K562 (cell line): ENCODE measurements around the gene POU2AF1. TPM values are rescaled to one million over a fixed set of nuclear protein-coding genes. Genes with fewer than 3 reads are reported as not detected.

Experiments
- ATAC-seq: fragments of 200-7000 bp; cut with Tn5 transposase; 3 replicates; pipeline ENCODE4 v1.9.1; 2020; ENCODE audit warnings: moderate library complexity
- BruUV-seq: library from RNA; stranded (reverse); fragments of 400-500 nt; replicated peaks from 2 replicates; lab custom pipeline; 2021; lab: Mats Ljungman, UMichigan
- CTCF ChIA-PET: fragments of 300-600 bp; formaldehyde crosslinking; extraction: SDS; loops from one replicate; lab custom pipeline; 2021; ENCODE audit warnings: low intra/inter-chr PET ratio; lab: Yijun Ruan, JAX
- POLR2A ChIA-PET: fragments of 300-600, 350-650 bp; sonication (Branson Sonifier 250); formaldehyde crosslinking; extraction: SDS; loops from one replicate; lab custom pipeline; 2021; ENCODE audit warnings: antibody characterized with exemption, inconsistent platforms; lab: Yijun Ruan, JAX
- DNase-seq, 4 experiments: peaks; one replicate each; pipeline versions ENCODE4 v3.0.0 to v3.0.0-alpha.2; 2011 to 2018; ENCODE audit warnings: low spot score in 3 of 4, mixed read lengths in 3 of 4; ENCODE audit errors: extremely low read depth in 1 of 4
- FAIRE-seq: peaks from 2 replicates; lab custom pipeline; 2011; peaks lifted over from hg19 to GRCh38; lab: Jason Lieb, UNC
- H2AFZ ChIP-seq: 2 replicates; pipeline ENCODE4 v1.6.0; 2011; ENCODE audit warnings: low read depth, low read length, control low read depth, inconsistent platforms
- H3K27ac ChIP-seq: fragments of 200-600 bp; 3 replicates; pipeline ENCODE4 v1.8.0; 2011; ENCODE audit warnings: low read depth, mild to moderate bottlenecking, control low read depth, inconsistent platforms, low read length, moderate library complexity, mixed read lengths; ENCODE audit errors: extremely low read depth
- H3K27me3 ChIP-seq, 2 experiments: fragments of 300-600 bp in 1 of 2; 2 replicates in 1 of 2; 3 replicates in 1 of 2; pipeline versions ENCODE4 v1.6.0 to v1.8.0; 2011; ENCODE audit warnings: inconsistent platforms in 2 of 2, low read length in 2 of 2, mild to moderate bottlenecking in 1 of 2, mixed read lengths in 1 of 2, moderate library complexity in 1 of 2; ENCODE audit not compliant: control insufficient read depth in 2 of 2, insufficient read depth in 2 of 2
- H3K36me3 ChIP-seq: fragments of 300-600 bp; 3 replicates; pipeline ENCODE4 v1.8.0; 2011; ENCODE audit warnings: mild to moderate bottlenecking, low read length, inconsistent platforms; ENCODE audit not compliant: control insufficient read depth, insufficient read depth
- H3K4me1 ChIP-seq, 2 experiments: fragments of 200-600 bp in 1 of 2; replicated peaks in 1 of 2; 2 replicates in 1 of 2; 3 replicates in 1 of 2; pipeline versions ENCODE4 v1.5.1 to v1.8.0; 2011; ENCODE audit warnings: inconsistent platforms in 2 of 2, low read length in 2 of 2, mild to moderate bottlenecking in 1 of 2, mixed read lengths in 1 of 2, moderate library complexity in 1 of 2; ENCODE audit not compliant: control insufficient read depth in 2 of 2, insufficient read depth in 2 of 2
- H3K4me2 ChIP-seq: 2 replicates; pipeline ENCODE4 v1.6.1; 2011; ENCODE audit warnings: low read length, control low read depth, inconsistent platforms, mixed read lengths; ENCODE audit not compliant: insufficient read depth
- H3K4me3 ChIP-seq: fragments of 200-600 bp; sonication (generic), shearing (Covaris generic); 2 replicates; pipeline ENCODE4 v1.5.1; 2016; ENCODE audit warnings: control low read depth, inconsistent platforms
- H3K79me2 ChIP-seq: fragments of 200-600 bp; 3 replicates; pipeline ENCODE4 v1.8.0; 2011; ENCODE audit warnings: low read length, inconsistent platforms; ENCODE audit not compliant: control insufficient read depth, insufficient read depth
- H3K9ac ChIP-seq, 2 experiments: 2 replicates each; pipeline versions ENCODE4 v1.6.0 to v1.6.1; 2011; ENCODE audit warnings: low read depth in 2 of 2, low read length in 2 of 2, control low read depth in 1 of 2, inconsistent platforms in 1 of 2, mild to moderate bottlenecking in 1 of 2, mixed read lengths in 1 of 2; ENCODE audit not compliant: insufficient read depth in 1 of 2
- H3K9me1 ChIP-seq: one replicate; pipeline ENCODE4 v1.6.0; 2011; ENCODE audit warnings: inconsistent platforms, mild to moderate bottlenecking, low read length, moderate library complexity; ENCODE audit not compliant: control insufficient read depth, insufficient read depth
- H3K9me3 ChIP-seq: replicated peaks from 2 replicates; pipeline ENCODE4 v1.5.1; 2011; ENCODE audit warnings: low read depth, low read length, inconsistent platforms; ENCODE audit not compliant: control insufficient read depth, insufficient read depth
- H4K20me1 ChIP-seq: replicated peaks from 2 replicates; pipeline ENCODE4 v1.6.1; 2011; ENCODE audit warnings: low read length, inconsistent platforms, mixed read lengths; ENCODE audit not compliant: control insufficient read depth, insufficient read depth
- GABPA ChIP-seq: fragments of 200-800 bp; sonication (Bioruptor generic); conservative IDR thresholded peaks from 2 replicates; pipeline ENCODE4 v1.6.1; 2016; ENCODE audit warnings: low read depth, missing genetic modification characterization, missing compliant biosample characterization
- HINFP ChIP-seq: fragments of 450-650 bp; conservative IDR thresholded peaks from 2 replicates; pipeline ENCODE4 v1.6.1; 2016; ENCODE audit warnings: missing genetic modification characterization, low read depth, mild to moderate bottlenecking, control low read depth, missing compliant biosample characterization
- JUN ChIP-seq, 2 experiments: sonication (generic) in 1 of 2; formaldehyde crosslinking in 1 of 2; IDR thresholded peaks; 2 replicates each; pipeline versions ENCODE4 v1.6.1 to v1.8.0; 2012 to 2022; ENCODE audit warnings: borderline replicate concordance in 2 of 2, mild to moderate bottlenecking in 2 of 2, improper control_type of control experiment in 1 of 2, low read depth in 1 of 2, low read length in 1 of 2, missing genetic modification reagents in 1 of 2
- RBM25 ChIP-seq: fragments of 200-400 bp; formaldehyde crosslinking; IDR thresholded peaks from 2 replicates; pipeline ENCODE4 v1.6.1; 2018; ENCODE audit warnings: low read length, low read depth, moderate library complexity; ENCODE audit not compliant: severe bottlenecking
- SMAD3 ChIP-seq: fragments of 450-650 bp; formaldehyde crosslinking; conservative IDR thresholded peaks from 2 replicates; pipeline ENCODE4 v1.4.0; 2020; ENCODE audit warnings: mild to moderate bottlenecking
- SREBF2 ChIP-seq: sonication (generic); formaldehyde crosslinking; IDR thresholded peaks from 2 replicates; pipeline ENCODE4 v1.4.0; 2020; ENCODE audit warnings: mild to moderate bottlenecking, missing genetic modification reagents
- ZNF561 ChIP-seq: fragments of 450-650 bp; formaldehyde crosslinking; conservative IDR thresholded peaks from 2 replicates; pipeline ENCODE4 v1.4.0; 2020; ENCODE audit warnings: mild to moderate bottlenecking, moderate library complexity
- WGBS: fragments of 100-300 bp; shearing (Covaris generic); methylation state at CpG from one replicate; pipeline ENCODE4 v1.1.6; 2016; ENCODE audit warnings: low coverage, mixed read lengths; ENCODE audit not compliant: insufficient coverage; ENCODE audit errors: missing lambda C conversion rate; 5-methylcytosine and 5-hydroxymethylcytosine counted together
- in situ Hi-C: fragments of 300-500 bp; cut with MboI; formaldehyde crosslinking; loops from 4 replicates; pipeline ENCODE4 v1.15.0; 2018; ENCODE audit warnings: inconsistent platforms, mixed read lengths
- intact Hi-C: fragments of 100-400 bp; cut with micrococcal nuclease; formaldehyde crosslinking; loops from 2 replicates; pipeline ENCODE4 v1.14.2; 2022
- polyA plus RNA-seq, 8 experiments: library from polyadenylated mRNA; depleted of rRNA in 4 of 8; stranded (reverse) in 5 of 8; unstranded in 3 of 8; fragments of >200 nt; fragmentation: Nextera tagmentation in 2 of 8; fragmentation: Illumina TruSeq in 1 of 8; extraction: Ambion mirVana in 2 of 8; extraction: Trizol in 1 of 8; gene quantifications; 2 replicates each; pipeline versions ENCODE4 v1.2.1 to v1.2.3, GENCODE V29; 2011 to 2014; ENCODE audit warnings: inconsistent platforms in 1 of 8, missing spikeins in 1 of 8
- total RNA-seq, 7 experiments: library from RNA; depleted of rRNA in 6 of 7; stranded (reverse); fragments of >200 nt in 6 of 7; fragmentation: Illumina TruSeq in 2 of 7; extraction: Trizol in 2 of 7; gene quantifications; 2 replicates each; pipeline versions ENCODE4 v1.2.1 to v1.2.3, GENCODE V29; 2011 to 2021; ENCODE audit warnings: low replicate concordance in 1 of 7

POU2AF1 gene
- total and polyA plus RNA-seq, 9 of the 15 experiments (the other 6 are each of a cell fraction or from before 2014, with no cell fraction given): 0.09 TPM; not detected in 8

GRCh38 chr11:111356660-111357048, 22.4 kb downstream of the POU2AF1 start:
- CTCF ChIA-PET: no interaction called here
- 0% methylated on average over 3 of the region's 3 CpGs for WGBS
- FAIRE-seq (no peak), DNase-seq (no peak)
- no peak overlapping the region for H3K4me2 ChIP-seq
- H4K20me1 ChIP-seq: no peaks in the 10 kb centered on the region
- in situ Hi-C loops: no loop called here
- no peak overlapping the region for H2AFZ ChIP-seq
- H3K27ac ChIP-seq: no peak overlapping the region
- H3K9me1 ChIP-seq: no peaks in the 10 kb centered on the region
- no peaks in the 10 kb centered on the region for H3K79me2 ChIP-seq
- H3K4me3 ChIP-seq: no peak overlapping the region
- no peaks in the 10 kb centered on the region for H3K36me3 ChIP-seq
- TF ChIP-seq SREBF2 (CRISPR knock-in tag): no peak
- TF ChIP-seq RBM25: peak; percentile 79
- TF ChIP-seq, all 486 proteins: peak for 1
- ATAC-seq: no peak
- POLR2A ChIA-PET: no interaction called here
- BruUV-seq: no TSS peak
- intact Hi-C loops: no loop called here
- Histone ChIP-seq H3K27me3 (peaks cover 0 to 5% of the 10 kb centered on the region in 2 experiments; a peak in 1 of 5 replicates), H3K9ac (no peak overlapping the region), H3K4me1 (peaks cover 0 to 3% of the 10 kb centered on the region in 2 experiments; a peak in 1 of 5 replicates), H3K9me3 (no peaks in the 10 kb centered on the region)

- peaks cover 0 to 3% of the 10 kb centered on the region in 2 experiments; a peak in 1 of 5 replicates for H3K4me1 ChIP-seq
- ATAC-seq (no peak), DNase-seq (no peak), FAIRE-seq (no peak)
- WGBS: 1% methylated on average over 5 of the region's 5 CpGs
- no peak for TF ChIP-seq GABPA (tag)
- TF ChIP-seq HINFP (tag): no peak
- TF ChIP-seq ZNF561: no peak
- no peak for TF ChIP-seq JUN (IDR thresholded peaks at IDR 0.05; ENCODE audit: borderline replicate concordance, low read depth, low read length)
- no peak for TF ChIP-seq JUN (CRISPR knock-in tag; IDR thresholded peaks at IDR 0.05; ENCODE audit: borderline replicate concordance)
- TF ChIP-seq SMAD3 (CRISPR knock-in tag): no peak
- no peak overlapping the region for H3K27ac ChIP-seq
- no peak overlapping the region for H3K4me3 ChIP-seq
- no peaks in the 10 kb centered on the region for H4K20me1 ChIP-seq
- H2AFZ ChIP-seq: no peak overlapping the region
- no peaks in the 10 kb centered on the region for H3K36me3 ChIP-seq
- no peaks in the 10 kb centered on the region for H3K9me1 ChIP-seq
- H3K4me2 ChIP-seq: no peak overlapping the region
- in situ Hi-C loops (no loop called here), intact Hi-C loops (no loop called here)
- no peaks in the 10 kb centered on the region for H3K79me2 ChIP-seq
- no peaks in the 10 kb centered on the region for H3K9me3 ChIP-seq
- H3K9ac ChIP-seq: no peak overlapping the region
- BruUV-seq: no TSS peak
- POLR2A ChIA-PET: no interaction called here
- CTCF ChIA-PET: no interaction called here
- peaks cover 0 to 5% of the 10 kb centered on the region in 2 experiments; a peak in 1 of 5 replicates for H3K27me3 ChIP-seq
Observed at GRCh38 chr11:111355956-111356659, 23.0 kb downstream of the POU2AF1 start.
